HepG2 (cell line): ENCODE measurements around the gene SFXN5. TPM values are rescaled to one million over a fixed set of nuclear protein-coding genes. Genes with fewer than 3 reads are reported as not detected.
A peak's percentile ranks its signal among the peaks of the same experiment; 100 is the strongest.

Source experiments
- AFF4 ChIP-seq: sonication (generic); formaldehyde crosslinking; IDR thresholded peaks from 2 replicates; pipeline ENCODE4 v1.4.0; 2020; ENCODE audit warnings: missing genetic modification reagents
- AGO1 ChIP-seq: fragments of 200-400 bp; formaldehyde crosslinking; IDR thresholded peaks from 2 replicates; pipeline ENCODE4 v1.6.1; 2017; ENCODE audit warnings: mild to moderate bottlenecking, low read depth, low read length, moderate library complexity; ENCODE audit not compliant: poor library complexity, severe bottlenecking
- ATF3 ChIP-seq: sonication (generic); formaldehyde crosslinking; IDR thresholded peaks from 2 replicates; pipeline ENCODE4 v1.4.0; 2020; ENCODE audit warnings: missing genetic modification reagents
- ATF6 ChIP-seq: sonication (generic); formaldehyde crosslinking; conservative IDR thresholded peaks from 2 replicates; pipeline ENCODE4 v1.4.0; 2020; ENCODE audit warnings: missing genetic modification reagents
- CCAR2 ChIP-seq: fragments of 200-400 bp; formaldehyde crosslinking; optimal IDR thresholded peaks from 2 replicates; pipeline ENCODE3; 2018; ENCODE audit warnings: low read depth, mild to moderate bottlenecking, low read length, moderate library complexity
- E2F5 ChIP-seq: sonication (generic); formaldehyde crosslinking; conservative IDR thresholded peaks from 2 replicates; pipeline ENCODE4 v1.4.0; 2020; ENCODE audit warnings: missing genetic modification reagents
- FOSL1 ChIP-seq: sonication (generic); formaldehyde crosslinking; IDR thresholded peaks from 2 replicates; pipeline ENCODE4 v1.9.0; 2021; ENCODE audit warnings: missing genetic modification reagents, borderline replicate concordance
- MAFF ChIP-seq: IDR thresholded peaks from 2 replicates; pipeline ENCODE4 v1.6.1; 2011; ENCODE audit warnings: low read depth, low read length, improper control_type of control experiment
- NCOA1 ChIP-seq: sonication (generic); formaldehyde crosslinking; IDR thresholded peaks from 2 replicates; pipeline ENCODE4 v1.9.0; 2021; ENCODE audit warnings: missing genetic modification reagents
- NFE2L1 ChIP-seq: sonication (generic); formaldehyde crosslinking; IDR thresholded peaks from 2 replicates; pipeline ENCODE4 v1.4.0; 2020; ENCODE audit warnings: missing genetic modification reagents, mild to moderate bottlenecking, borderline replicate concordance
- NRL ChIP-seq: sonication (generic); formaldehyde crosslinking; IDR thresholded peaks from 2 replicates; pipeline ENCODE4 v1.5.0; 2020; ENCODE audit warnings: missing genetic modification reagents, mild to moderate bottlenecking, moderate library complexity, borderline replicate concordance
- PAWR ChIP-seq: sonication (generic); formaldehyde crosslinking; IDR thresholded peaks from 2 replicates; pipeline ENCODE4 v1.4.0; 2020; ENCODE audit warnings: missing genetic modification reagents, mild to moderate bottlenecking, borderline replicate concordance
- RBAK ChIP-seq: sonication (generic); formaldehyde crosslinking; IDR thresholded peaks from 2 replicates; pipeline ENCODE4 v1.5.1; 2020; ENCODE audit warnings: mild to moderate bottlenecking, missing genetic modification reagents
- SNAI1 ChIP-seq: sonication (generic); formaldehyde crosslinking; IDR thresholded peaks from 2 replicates; pipeline ENCODE4 v1.5.0; 2020; ENCODE audit warnings: mild to moderate bottlenecking, missing genetic modification reagents, borderline replicate concordance
- SUZ12 ChIP-seq: fragments of 150-350 bp; IDR thresholded peaks from 2 replicates; pipeline ENCODE4 v1.6.1; 2014; ENCODE audit warnings: low read depth, low read length
- TCF7L2 ChIP-seq: IDR thresholded peaks from 2 replicates; pipeline ENCODE4 v1.6.1; 2011; ENCODE audit warnings: mild to moderate bottlenecking, low read depth, low read length, moderate library complexity
- TOE1 ChIP-seq: sonication (generic); formaldehyde crosslinking; IDR thresholded peaks from 2 replicates; pipeline ENCODE4 v1.4.0; 2020; ENCODE audit warnings: mild to moderate bottlenecking, missing genetic modification reagents
- ZNF337 ChIP-seq: sonication (generic); formaldehyde crosslinking; IDR thresholded peaks from 2 replicates; pipeline ENCODE4 v1.5.1; 2020; ENCODE audit warnings: missing genetic modification reagents, low read depth, mild to moderate bottlenecking, borderline replicate concordance
- ZNF501 ChIP-seq: sonication (generic); formaldehyde crosslinking; IDR thresholded peaks from 2 replicates; pipeline ENCODE4 v1.5.1; 2020; ENCODE audit warnings: mild to moderate bottlenecking, moderate library complexity, missing genetic modification reagents
- polyA plus RNA-seq, 8 experiments: library from polyadenylated mRNA; depleted of rRNA in 3 of 8; stranded (reverse) in 7 of 8; unstranded in 1 of 8; fragments of >200 nt; fragmentation: Illumina TruSeq in 4 of 8; extraction: Trizol in 4 of 8; gene quantifications; 2 replicates each; pipeline versions ENCODE4 v1.2.1 to v1.2.3, GENCODE V29; 2011 to 2016; ENCODE audit warnings: low read depth in 4 of 8, missing spikeins in 1 of 8, mixed read lengths in 1 of 8; ENCODE audit not compliant: insufficient read depth in 1 of 8
- total RNA-seq, 5 experiments: library from RNA; depleted of rRNA; stranded (reverse); fragments of >200 nt; fragmentation: Illumina TruSeq; extraction: Trizol; gene quantifications; 2 replicates each; pipeline ENCODE4 v1.2.3, GENCODE V29; 2016; ENCODE audit warnings: low read depth in 1 of 5
- TF ChIP-seq, protein P1 (sequence below): sonication (generic); formaldehyde crosslinking; IDR thresholded peaks from 2 replicates; pipeline ENCODE4 v1.8.1; 2023; ENCODE audit warnings: mild to moderate bottlenecking, missing genetic modification reagents
- TF ChIP-seq, protein P2 (sequence below): sonication (generic); formaldehyde crosslinking; IDR thresholded peaks from 2 replicates; pipeline ENCODE4 v1.4.0; 2020; ENCODE audit warnings: mild to moderate bottlenecking, missing genetic modification reagents

SFXN5 gene
- total and polyA plus RNA-seq, 2 of the 13 experiments (the other 11 are each of a cell fraction or from before 2014, with no cell fraction given): 34.9 to 37.4 TPM

DNA sequence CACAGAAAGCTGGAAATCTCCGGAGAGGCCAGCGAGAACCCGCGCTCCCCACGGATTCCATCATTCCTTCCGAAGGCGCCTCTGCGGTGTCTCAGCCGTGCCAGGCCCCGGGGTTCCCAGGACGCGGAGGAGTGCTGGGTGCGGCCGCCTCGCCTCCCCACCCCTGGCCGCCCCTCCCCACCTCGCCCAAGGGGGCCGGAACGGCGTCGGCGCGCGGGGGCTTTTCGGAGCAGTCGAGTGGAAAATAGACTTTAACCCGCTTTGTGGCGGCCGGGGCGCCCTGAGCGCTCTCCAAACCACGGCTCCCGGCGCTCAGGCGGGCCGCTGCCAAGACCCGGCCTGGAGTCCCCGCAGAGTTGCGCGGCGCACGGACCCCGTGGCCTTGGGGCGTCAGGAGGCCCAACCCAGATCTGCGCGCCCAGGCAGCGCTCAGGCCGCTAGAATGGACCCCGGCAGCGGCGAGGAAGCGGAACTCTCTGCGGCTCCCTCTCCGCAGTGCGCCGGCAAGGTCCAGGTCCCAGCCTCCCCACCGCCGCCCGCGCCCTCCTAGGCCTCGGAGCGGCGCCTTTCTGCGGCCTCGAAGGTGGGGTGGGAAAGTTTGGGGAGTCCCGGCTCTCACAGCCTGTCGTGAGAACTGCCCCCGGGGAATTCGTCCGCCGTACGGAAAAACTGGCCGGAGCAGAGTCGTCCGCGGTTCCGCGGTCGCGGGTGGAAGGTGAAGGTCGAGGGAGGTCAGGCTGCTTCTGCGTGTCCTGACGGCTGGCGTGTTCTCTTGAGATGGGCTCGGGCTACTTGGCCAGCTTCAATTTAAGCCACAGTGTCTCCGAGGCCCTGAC is 155.4 kb downstream of the SFXN5 start (continued):
- TF ChIP-seq SNAI1 (0 out of 2 replicates have a peak, but pooled peaks have one; percentile 76), NRL (CRISPR knock-in tag) (no peak), E2F5 (CRISPR knock-in tag) (peak; percentile 65; the same call in 1 of the 2 replicates), ATF6 (CRISPR knock-in tag) (no peak), AFF4 (CRISPR knock-in tag) (no peak), NFE2L1 (no peak), AGO1 (no peak), FOSL1 (CRISPR knock-in tag) (no peak), TCF7L2 (no peak), RBAK (no peak), ATF3 (CRISPR knock-in tag) (no peak; the same call in 1 of the 2 replicates), ZNF501 (peak; percentile 61), NCOA1 (CRISPR knock-in tag) (peak; percentile 27; the same call in 1 of the 2 replicates), MAFF (no peak), CCAR2 (no peak), SUZ12 (no peak), TOE1 (CRISPR knock-in tag) (no peak), PAWR (CRISPR knock-in tag) (no peak), ZNF337 (no peak; the same call in 1 of the 2 replicates)
- TF ChIP-seq, protein P1, sequence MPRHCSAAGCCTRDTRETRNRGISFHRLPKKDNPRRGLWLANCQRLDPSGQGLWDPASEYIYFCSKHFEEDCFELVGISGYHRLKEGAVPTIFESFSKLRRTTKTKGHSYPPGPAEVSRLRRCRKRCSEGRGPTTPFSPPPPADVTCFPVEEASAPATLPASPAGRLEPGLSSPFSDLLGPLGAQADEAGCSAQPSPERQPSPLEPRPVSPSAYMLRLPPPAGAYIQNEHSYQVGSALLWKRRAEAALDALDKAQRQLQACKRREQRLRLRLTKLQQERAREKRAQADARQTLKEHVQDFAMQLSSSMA (CRISPR knock-in tag): no peak; the same call in 1 of the 2 replicates
- TF ChIP-seq, protein P2, sequence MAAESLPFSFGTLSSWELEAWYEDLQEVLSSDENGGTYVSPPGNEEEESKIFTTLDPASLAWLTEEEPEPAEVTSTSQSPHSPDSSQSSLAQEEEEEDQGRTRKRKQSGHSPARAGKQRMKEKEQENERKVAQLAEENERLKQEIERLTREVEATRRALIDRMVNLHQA (CRISPR knock-in tag): no peak
